ENCODE measurements around the gene DMKN. TPM values are rescaled to one million over a fixed set of nuclear protein-coding genes. Genes with fewer than 3 reads are reported as not detected.

DMKN gene
- total and polyA plus RNA-seq, 9 of the 15 experiments (the other 6 are each of a cell fraction or from before 2014, with no cell fraction given): 0.36 to 0.53 TPM; not detected in 7

DNA sequence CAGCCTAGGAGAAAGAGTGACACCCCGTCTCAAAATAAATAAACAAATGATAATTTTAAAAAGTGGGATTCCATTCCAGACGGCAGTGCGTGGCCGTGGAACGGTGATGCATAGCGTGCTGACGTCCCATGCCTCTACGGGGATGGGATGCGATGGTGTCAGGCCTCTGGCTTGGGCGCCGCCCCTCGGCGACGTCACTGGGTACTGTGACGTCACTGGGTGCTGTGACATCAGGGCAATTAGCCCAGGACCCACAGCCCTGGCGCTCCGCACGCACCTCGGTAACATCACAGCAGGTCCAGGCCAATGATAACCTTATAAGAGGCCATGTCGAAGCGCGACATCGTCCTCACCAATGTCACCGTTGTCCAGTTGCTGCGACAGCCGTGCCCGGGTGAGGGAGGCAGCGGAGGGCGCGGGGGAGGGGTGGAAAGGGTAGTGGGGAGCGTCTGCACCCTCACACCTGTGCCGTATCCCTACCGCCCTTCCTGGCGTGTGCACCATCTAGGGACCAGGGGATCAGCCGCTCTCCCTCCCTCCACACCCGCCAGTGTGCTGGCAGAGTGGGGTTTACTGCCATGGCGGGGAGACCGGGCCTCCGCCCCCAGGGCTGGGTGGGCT, 19.9 kb upstream of the DMKN start, which contains the start of gene GAPDHS:
Gene GAPDHS (plus strand): TSS at position 256 of the 621 bp plus-strand sequence. CDS start 72 bp downstream, at position 328.
- no TSS peak for BruUV-seq (replicated peaks)
- Histone ChIP-seq H3K4me2 (ENCODE audit: insufficient read depth, low read length) (no peak within 1 kb of the TSS), H3K9ac (ENCODE audit: insufficient read depth in 1 of 2, low read depth in 2 of 2, low read length in 2 of 2) (peak within 1 kb of the TSS in 1 of 2 experiments; percentile 14; a peak in 1 of 4 replicates), H3K36me3 (ENCODE audit: control insufficient read depth, insufficient read depth, low read length) (no peaks in the 10 kb centered on the region), H3K4me3 (no peak within 1 kb of the TSS), H3K9me3 (replicated peaks; ENCODE audit: control insufficient read depth, insufficient read depth, low read depth, low read length) (no peaks in the 10 kb centered on the region), H3K4me1 (replicated peaks in 1 of 2; ENCODE audit: control insufficient read depth in 2 of 2, insufficient read depth in 2 of 2, low read length in 2 of 2) (peaks cover 3 to 13% of the 10 kb centered on the region in 2 experiments; a peak in 3 of 5 replicates), H3K79me2 (ENCODE audit: control insufficient read depth, insufficient read depth, low read length) (no peaks in the 10 kb centered on the region), H3K9me1 (ENCODE audit: control insufficient read depth, insufficient read depth, low read length) (no peaks in the 10 kb centered on the region), H3K27me3 (ENCODE audit: control insufficient read depth in 2 of 2, insufficient read depth in 2 of 2, low read length in 2 of 2) (peaks cover 37 to 73% of the 10 kb centered on the region in 2 experiments), H2AFZ (ENCODE audit: low read depth, low read length) (no peak within 1 kb of the TSS), H4K20me1 (replicated peaks; ENCODE audit: control insufficient read depth, insufficient read depth, low read length) (peaks cover 6% of the 10 kb centered on the region), H3K27ac (ENCODE audit: extremely low read depth, low read depth, low read length) (no peak within 1 kb of the TSS)
- ATAC-seq (peak; percentile 59), FAIRE-seq (peak; percentile 11), DNase-seq (ENCODE audit: extremely low read depth in 1 of 4, low spot score in 3 of 4) (peak; percentile 41 to 62 (median 56))
- CTCF ChIA-PET (ENCODE audit: low intra/inter-chr PET ratio): no interaction called here
- in situ Hi-C loops (cut with MboI) (no loop called here), intact Hi-C loops (cut with micrococcal nuclease) (no loop called here)
- POLR2A ChIA-PET: interaction anchor here (0.7 kb wide), 1 partner anchor 323 kb away, joined by 3 read pairs; no protein-coding TSS in a partner anchor
- 27% methylated on average over 36 of the region's 39 CpGs for WGBS (ENCODE audit: insufficient coverage, low coverage, missing lambda C conversion rate)
- TF ChIP-seq, protein P1, sequence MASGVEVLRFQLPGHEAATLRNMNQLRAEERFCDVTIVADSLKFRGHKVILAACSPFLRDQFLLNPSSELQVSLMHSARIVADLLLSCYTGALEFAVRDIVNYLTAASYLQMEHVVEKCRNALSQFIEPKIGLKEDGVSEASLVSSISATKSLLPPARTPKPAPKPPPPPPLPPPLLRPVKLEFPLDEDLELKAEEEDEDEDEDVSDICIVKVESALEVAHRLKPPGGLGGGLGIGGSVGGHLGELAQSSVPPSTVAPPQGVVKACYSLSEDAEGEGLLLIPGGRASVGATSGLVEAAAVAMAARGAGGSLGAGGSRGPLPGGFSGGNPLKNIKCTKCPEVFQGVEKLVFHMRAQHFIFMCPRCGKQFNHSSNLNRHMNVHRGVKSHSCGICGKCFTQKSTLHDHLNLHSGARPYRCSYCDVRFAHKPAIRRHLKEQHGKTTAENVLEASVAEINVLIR (CRISPR knock-in tag; IDR thresholded peaks at IDR 0.05): peak; percentile 42; the same call in 1 of the 2 replicates
- TF ChIP-seq MED1 (CRISPR knock-in tag; IDR thresholded peaks at IDR 0.05; ENCODE audit: borderline replicate concordance) (no peak), PURB (CRISPR knock-in tag; IDR thresholded peaks at IDR 0.05; ENCODE audit: low read depth) (no peak), ZNF197 (CRISPR knock-in tag; IDR thresholded peaks at IDR 0.05; ENCODE audit: low read depth) (no peak), DMBX1 (CRISPR knock-in tag; IDR thresholded peaks at IDR 0.05; ENCODE audit: borderline replicate concordance) (no peak), RCOR1 (IDR thresholded peaks at IDR 0.05; ENCODE audit: borderline replicate concordance in 1 of 2, low read depth in 2 of 2, low read length in 2 of 2) (no peak), GTF2A2 (tag; IDR thresholded peaks at IDR 0.05) (no peak), MAFF (IDR thresholded peaks at IDR 0.05; ENCODE audit: low read length) (no peak), CREM (IDR thresholded peaks at IDR 0.05; ENCODE audit: low read depth) (peak; percentile 95)
- TF ChIP-seq, protein P2, sequence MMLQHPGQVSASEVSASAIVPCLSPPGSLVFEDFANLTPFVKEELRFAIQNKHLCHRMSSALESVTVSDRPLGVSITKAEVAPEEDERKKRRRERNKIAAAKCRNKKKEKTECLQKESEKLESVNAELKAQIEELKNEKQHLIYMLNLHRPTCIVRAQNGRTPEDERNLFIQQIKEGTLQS (IDR thresholded peaks at IDR 0.05): peak; percentile 61; the same call in 1 of the 2 replicates
- TF ChIP-seq, protein P2 (CRISPR knock-in tag; conservative IDR thresholded peaks at IDR 0.05): no peak
- TF ChIP-seq, protein P3, sequence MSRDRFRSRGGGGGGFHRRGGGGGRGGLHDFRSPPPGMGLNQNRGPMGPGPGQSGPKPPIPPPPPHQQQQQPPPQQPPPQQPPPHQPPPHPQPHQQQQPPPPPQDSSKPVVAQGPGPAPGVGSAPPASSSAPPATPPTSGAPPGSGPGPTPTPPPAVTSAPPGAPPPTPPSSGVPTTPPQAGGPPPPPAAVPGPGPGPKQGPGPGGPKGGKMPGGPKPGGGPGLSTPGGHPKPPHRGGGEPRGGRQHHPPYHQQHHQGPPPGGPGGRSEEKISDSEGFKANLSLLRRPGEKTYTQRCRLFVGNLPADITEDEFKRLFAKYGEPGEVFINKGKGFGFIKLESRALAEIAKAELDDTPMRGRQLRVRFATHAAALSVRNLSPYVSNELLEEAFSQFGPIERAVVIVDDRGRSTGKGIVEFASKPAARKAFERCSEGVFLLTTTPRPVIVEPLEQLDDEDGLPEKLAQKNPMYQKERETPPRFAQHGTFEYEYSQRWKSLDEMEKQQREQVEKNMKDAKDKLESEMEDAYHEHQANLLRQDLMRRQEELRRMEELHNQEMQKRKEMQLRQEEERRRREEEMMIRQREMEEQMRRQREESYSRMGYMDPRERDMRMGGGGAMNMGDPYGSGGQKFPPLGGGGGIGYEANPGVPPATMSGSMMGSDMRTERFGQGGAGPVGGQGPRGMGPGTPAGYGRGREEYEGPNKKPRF (IDR thresholded peaks at IDR 0.05; ENCODE audit: low read depth, low read length): no peak
